H9 (cell line): ENCODE measurements around the gene DOCK11. TPM values are rescaled to one million over a fixed set of nuclear protein-coding genes. Genes with fewer than 3 reads are reported as not detected.

Experiments
- DNase-seq: peaks from one replicate; pipeline ENCODE4 v3.0.0-alpha.2; 2017
- H2AFZ ChIP-seq: one replicate; pipeline ENCODE4 v1.6.1; 2013; ENCODE audit warnings: mild to moderate bottlenecking, low read length, control low read depth, moderate library complexity
- H2AK5ac ChIP-seq: 2 replicates; pipeline ENCODE4 v1.6.1; 2013; ENCODE audit warnings: low read length, control low read depth, mixed read lengths; ENCODE audit not compliant: insufficient read length
- H2BK120ac ChIP-seq: one replicate; pipeline ENCODE4 v1.6.1; 2013; ENCODE audit warnings: low read depth, mild to moderate bottlenecking, low read length, control low read depth, inconsistent platforms; ENCODE audit not compliant: poor library complexity, severe bottlenecking
- H2BK12ac ChIP-seq: 2 replicates; pipeline ENCODE4 v1.6.1; 2013; ENCODE audit warnings: low read length, control low read depth, mixed read lengths, low read depth; ENCODE audit not compliant: insufficient read length
- H2BK15ac ChIP-seq: 2 replicates; pipeline ENCODE4 v1.6.1; 2013; ENCODE audit warnings: low read depth, low read length, control low read depth
- H2BK20ac ChIP-seq: one replicate; pipeline ENCODE4 v1.6.1; 2013; ENCODE audit warnings: low read depth, mild to moderate bottlenecking, low read length, control low read depth, inconsistent platforms; ENCODE audit not compliant: poor library complexity, severe bottlenecking
- H2BK5ac ChIP-seq: 2 replicates; pipeline ENCODE4 v1.6.1; 2013; ENCODE audit warnings: low read length, control low read depth, mixed read lengths; ENCODE audit not compliant: insufficient read length
- H3K14ac ChIP-seq: 2 replicates; pipeline ENCODE4 v1.6.1; 2013; ENCODE audit warnings: low read length, control low read depth; ENCODE audit not compliant: insufficient read depth
- H3K18ac ChIP-seq: 2 replicates; pipeline ENCODE4 v1.6.1; 2013; ENCODE audit warnings: low read depth, mild to moderate bottlenecking, mixed read lengths, low read length, control low read depth; ENCODE audit not compliant: insufficient read length
- H3K23ac ChIP-seq: 2 replicates; pipeline ENCODE4 v1.6.1; 2013; ENCODE audit warnings: low read length, control low read depth, mixed read lengths, low read depth; ENCODE audit not compliant: insufficient read length
- H3K23me2 ChIP-seq: 2 replicates; pipeline ENCODE4 v1.6.1; 2013; ENCODE audit warnings: low read depth, mild to moderate bottlenecking, mixed read lengths, low read length, control low read depth; ENCODE audit not compliant: insufficient read length, poor library complexity, severe bottlenecking
- H3K27ac ChIP-seq: 2 replicates; pipeline ENCODE4 v1.5.1; 2013; ENCODE audit warnings: low read length, control low read depth, mixed read lengths, low read depth; ENCODE audit not compliant: insufficient read length
- H3K27me3 ChIP-seq: 2 replicates; pipeline ENCODE4 v1.6.1; 2013; ENCODE audit warnings: low read length, control low read depth, inconsistent platforms; ENCODE audit not compliant: insufficient read depth
- H3K4ac ChIP-seq: 2 replicates; pipeline ENCODE4 v1.6.1; 2013; ENCODE audit warnings: low read depth, mild to moderate bottlenecking, control low read depth, inconsistent platforms, low read length, moderate library complexity
- H3K4me1 ChIP-seq: 2 replicates; pipeline ENCODE4 v1.6.1; 2013; ENCODE audit warnings: low read length, control low read depth, inconsistent platforms; ENCODE audit not compliant: insufficient read depth
- H3K4me2 ChIP-seq: 2 replicates; pipeline ENCODE4 v1.6.1; 2013; ENCODE audit warnings: low read length, control low read depth, mixed read lengths; ENCODE audit not compliant: insufficient read length, insufficient read depth
- H3K56ac ChIP-seq: 2 replicates; pipeline ENCODE4 v1.6.1; 2013; ENCODE audit warnings: low read depth, mild to moderate bottlenecking, mixed read lengths, low read length, control low read depth; ENCODE audit not compliant: insufficient read length
- H3K79me1 ChIP-seq: 2 replicates; pipeline ENCODE4 v1.6.1; 2013; ENCODE audit warnings: low read depth, mild to moderate bottlenecking, moderate library complexity, low read length, control low read depth, inconsistent platforms; ENCODE audit not compliant: insufficient read depth, poor library complexity, severe bottlenecking
- H3K79me2 ChIP-seq: 2 replicates; pipeline ENCODE4 v1.6.1; 2013; ENCODE audit warnings: low read length, control low read depth, inconsistent platforms; ENCODE audit not compliant: insufficient read depth
- H3K9ac ChIP-seq: 2 replicates; pipeline ENCODE4 v1.6.1; 2013; ENCODE audit warnings: low read length, control low read depth, mixed read lengths; ENCODE audit not compliant: insufficient read length; ENCODE audit errors: extremely low read depth
- H3K9me3 ChIP-seq: one replicate; pipeline ENCODE4 v1.6.1; 2013; ENCODE audit warnings: low read depth, low read length, inconsistent platforms; ENCODE audit not compliant: control insufficient read depth
- H3T11ph ChIP-seq: one replicate; pipeline ENCODE4 v1.6.1; 2013; ENCODE audit warnings: mild to moderate bottlenecking, low read length, control low read depth, inconsistent platforms
- H4K20me1 ChIP-seq: one replicate; pipeline ENCODE4 v1.6.1; 2013; ENCODE audit not compliant: control insufficient read depth, insufficient read length, insufficient read depth
- H4K5ac ChIP-seq: 2 replicates; pipeline ENCODE4 v1.6.1; 2013; ENCODE audit warnings: low read depth, mild to moderate bottlenecking, mixed read lengths, low read length, control low read depth; ENCODE audit not compliant: insufficient read length
- H4K8ac ChIP-seq: replicated peaks from 2 replicates; pipeline ENCODE4 v1.6.1; 2013; ENCODE audit warnings: low read length, control low read depth, mixed read lengths, low read depth; ENCODE audit not compliant: insufficient read length
- H4K91ac ChIP-seq: 2 replicates; pipeline ENCODE4 v1.6.1; 2013; ENCODE audit warnings: low read depth, mild to moderate bottlenecking, moderate library complexity, mixed read lengths, low read length, control low read depth; ENCODE audit not compliant: insufficient read length
- H3K27ac Mint-ChIP-seq, 3 experiments: 2 replicates in 2 of 3; 3 replicates in 1 of 3; pipeline ENCODE4 v1.8.0; 2020 to 2021; ENCODE audit warnings: mixed read lengths in 3 of 3, mild to moderate bottlenecking in 1 of 3, moderate library complexity in 1 of 3
- H3K27me3 Mint-ChIP-seq: 2 replicates; pipeline ENCODE4 v1.8.0; 2021; ENCODE audit warnings: low read depth, mild to moderate bottlenecking, moderate library complexity, mixed read lengths
- H3K36me3 Mint-ChIP-seq, 3 experiments: 2 replicates in 2 of 3; 3 replicates in 1 of 3; pipeline ENCODE4 v1.8.0; 2020 to 2021; ENCODE audit warnings: low read depth in 3 of 3, mixed read lengths in 3 of 3; ENCODE audit not compliant: insufficient read depth in 1 of 3
- H3K4me1 Mint-ChIP-seq, 2 experiments: 2 replicates each; pipeline ENCODE4 v1.8.0; 2020; ENCODE audit warnings: mixed read lengths in 2 of 2
- H3K4me3 Mint-ChIP-seq, 2 experiments: 2 replicates in 1 of 2; 3 replicates in 1 of 2; pipeline ENCODE4 v1.8.0; 2020 to 2021; ENCODE audit warnings: mild to moderate bottlenecking in 2 of 2, mixed read lengths in 2 of 2, moderate library complexity in 1 of 2
- H3K9me3 Mint-ChIP-seq, 2 experiments: 2 replicates in 1 of 2; 3 replicates in 1 of 2; pipeline ENCODE4 v1.8.0; 2020; ENCODE audit warnings: mild to moderate bottlenecking in 2 of 2, mixed read lengths in 2 of 2, moderate library complexity in 1 of 2
- CTCF ChIP-seq: fragments of 200-600 bp; sonication (generic); conservative IDR thresholded peaks from 3 replicates; pipeline ENCODE4 v1.8.0; 2021; ENCODE audit warnings: antibody characterized with exemption, mild to moderate bottlenecking
- WGBS: extraction: QIAGEN DNeasy Blood & Tissue Kit; methylation state at CpG from one replicate; pipeline ENCODE4 v1.1.7; 2013; ENCODE audit warnings: missing lambda C conversion rate, low lambda C conversion rate, mixed read lengths; ENCODE audit not compliant: insufficient read length; ENCODE audit errors: extremely low coverage; 5-methylcytosine and 5-hydroxymethylcytosine counted together
- total RNA-seq: library from RNA; stranded (reverse); gene quantifications from 2 replicates; pipeline ENCODE4 v1.2.1, GENCODE V29; 2021

The DOCK11 gene
- total RNA-seq, 1 experiment from 2014 or later, result 6.2 TPM

GRCh38 chrX:118577041-118577440, 81.4 kb downstream of the DOCK11 start:
- H3K4me1 Mint-ChIP-seq, result peaks cover 0 to 2% of the 10 kb centered on the region in 2 experiments; a peak in 1 of 4 replicates
- no peak overlapping the region for H2BK20ac ChIP-seq
- H3K9ac ChIP-seq, result no peak overlapping the region
- H3K79me1 ChIP-seq, result no peaks in the 10 kb centered on the region
- H2BK15ac ChIP-seq, result no peak overlapping the region
- H3K23ac ChIP-seq, result no peak overlapping the region
- no peak for TF ChIP-seq CTCF
- H3K18ac ChIP-seq, result no peak overlapping the region
- no peak overlapping the region for H2BK12ac ChIP-seq
- H3K56ac ChIP-seq, result no peak overlapping the region
- peaks cover 0 to 6% (median 4%) of the 10 kb centered on the region in 3 experiments; a peak in 2 of 7 replicates for H3K36me3 Mint-ChIP-seq
- peaks cover 34% of the 10 kb centered on the region for H3K9me3 ChIP-seq
- no peak overlapping the region for H4K91ac ChIP-seq
- no peak overlapping the region for H3K4ac ChIP-seq
- H4K20me1 ChIP-seq, result no peaks in the 10 kb centered on the region
- H3K27me3 ChIP-seq, result no peaks in the 10 kb centered on the region
- peaks cover 3 to 41% of the 10 kb centered on the region in 2 experiments for H3K9me3 Mint-ChIP-seq
- no peak overlapping the region for H2BK120ac ChIP-seq
- no peaks in the 10 kb centered on the region for H3K4me1 ChIP-seq
- no CpG with 5 or more reads among the region's 5 CpGs for WGBS
- no peaks in the 10 kb centered on the region for H3K23me2 ChIP-seq
- no peak overlapping the region for H3K14ac ChIP-seq
- no peak overlapping the region for H4K5ac ChIP-seq
- H3K27me3 Mint-ChIP-seq, result no peaks in the 10 kb centered on the region
- no peak overlapping the region for H3K4me2 ChIP-seq
- H4K8ac ChIP-seq, result no peak overlapping the region
- H2AK5ac ChIP-seq, result no peak overlapping the region
- no peaks in the 10 kb centered on the region for H3K79me2 ChIP-seq
- no peak overlapping the region for H3T11ph ChIP-seq
- no peak overlapping the region; a peak in 1 of 7 replicates for H3K27ac Mint-ChIP-seq
- DNase-seq, result no peak
- no peak overlapping the region for H3K4me3 Mint-ChIP-seq
- H2AFZ ChIP-seq, result no peak overlapping the region
- H3K27ac ChIP-seq, result no peak overlapping the region
- H2BK5ac ChIP-seq, result no peak overlapping the region
